Fibroblast of the conjunctiva (primary cell): Measurements from ENCODE around the gene MYL11.

Experiments
- DNase-seq: peaks from one replicate; pipeline ENCODE4 v3.0.0-alpha.2; 2010; ENCODE audit warnings: low read depth

MYL11 gene

GRCh38 chr16:30354423-30355143 lies 20.0 kb upstream of the MYL11 start:
- DNase-seq = no peak

- peak; percentile 99 for DNase-seq
Measured at GRCh38 chr16:30355144-30355953, 19.3 kb upstream of the MYL11 start, which contains the start of gene CD2BP2. CD2BP2 (minus strand) TSS chr16:30355308; CDS start chr16:30354681, 627 bp downstream.

- DNase-seq = no peak
Measured at GRCh38 chr16:30355954-30356308, 18.7 kb upstream of the MYL11 start.

GRCh38 chr16:30356401-30357084 lies 18.1 kb upstream of the MYL11 start:
- DNase-seq = no peak

GRCh38 chr16:30357085-30357714 lies 17.4 kb upstream of the MYL11 start:
- DNase-seq = no peak

- no peak for DNase-seq
Measured at GRCh38 chr16:30357715-30358576, 16.7 kb upstream of the MYL11 start.

- no peak for DNase-seq
Measured at GRCh38 chr16:30358577-30358936, 16.0 kb upstream of the MYL11 start.

GRCh38 chr16:30358990-30359870 lies 15.4 kb upstream of the MYL11 start:
- DNase-seq = no peak

- DNase-seq = no peak
Measured at GRCh38 chr16:30359871-30360170, 14.8 kb upstream of the MYL11 start.

- no peak for DNase-seq
Measured at GRCh38 chr16:30361180-30361579, 13.4 kb upstream of the MYL11 start.

GRCh38 chr16:30365200-30365599 lies 9.4 kb upstream of the MYL11 start:
- no peak for DNase-seq

GRCh38 chr16:30366511-30366910 lies 8.1 kb upstream of the MYL11 start:
- DNase-seq = no peak

GRCh38 chr16:30367349-30368009 lies 7.1 kb upstream of the MYL11 start:
- DNase-seq = no peak

- no peak for DNase-seq
Measured at GRCh38 chr16:30368122-30368791, 6.3 kb upstream of the MYL11 start.

- DNase-seq = no peak
Measured at GRCh38 chr16:30368792-30369090, 5.9 kb upstream of the MYL11 start.

- DNase-seq = no peak
Measured at GRCh38 chr16:30369091-30369937, 5.3 kb upstream of the MYL11 start.

GRCh38 chr16:30369938-30370455 lies 4.6 kb upstream of the MYL11 start:
- DNase-seq = no peak

- DNase-seq = peak; percentile 100
Measured at GRCh38 chr16:30370456-30371247, 4.0 kb upstream of the MYL11 start, which contains the start of gene TBC1D10B. TBC1D10B (minus strand) TSS chr16:30370494; CDS start chr16:30370183, 311 bp downstream.
